ENCODE results near the gene CD8B.
"Not testable (repeated sequence)": the region's sequence is repeated elsewhere in the genome, so short reads cannot be mapped to it uniquely, and the experiment has no call there.

Gene CD8B

GRCh38 chr2:86861628-86862379 is at the start of gene CD8B:
CD8B (minus strand) TSS chr2:86861886; CDS start chr2:86861865, 21 bp downstream.
- Mint-ChIP-seq H3K4me3 (peak within 1 kb of the TSS in 1 of 2 donors; percentile 51), H3K27me3 (peaks cover 13 to 17% of the 10 kb centered on the region in 2 donors)
- ATAC-seq (replicated peaks) = peak in 1 of 2 donors; percentile 34
- H3K36me3 Mint-ChIP-seq, H3K4me1 Mint-ChIP-seq, H3K9me3 Mint-ChIP-seq, H3K27ac Mint-ChIP-seq, DNase-seq: not testable (repeated sequence)

DNA sequence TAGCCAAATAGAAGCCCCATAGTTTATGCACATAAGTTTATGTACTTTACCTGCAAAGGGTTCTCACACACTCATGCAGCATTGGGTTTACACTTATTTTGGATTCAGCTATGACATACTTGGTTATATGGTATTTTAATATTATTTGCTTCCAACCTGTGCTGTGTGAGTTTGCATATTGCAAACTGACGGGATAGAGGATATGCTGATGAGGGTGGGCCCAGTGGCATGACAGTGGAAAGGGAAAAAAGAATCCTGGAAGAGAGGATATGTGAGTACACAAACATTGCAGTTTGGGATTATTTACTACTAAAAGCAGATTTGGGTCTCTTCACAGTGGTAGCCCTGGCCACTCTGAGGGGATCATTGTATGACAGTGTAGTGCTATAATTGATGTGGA is 44.2 kb upstream of the CD8B start:
- not testable (repeated sequence) for H3K36me3 Mint-ChIP-seq; H3K4me1 Mint-ChIP-seq; H3K27ac Mint-ChIP-seq; H3K27me3 Mint-ChIP-seq; H3K9me3 Mint-ChIP-seq; DNase-seq; H3K4me3 Mint-ChIP-seq; ATAC-seq (replicated peaks)

- H3K9me3 Mint-ChIP-seq; DNase-seq; H3K36me3 Mint-ChIP-seq; H3K4me1 Mint-ChIP-seq; H3K27ac Mint-ChIP-seq; ATAC-seq (replicated peaks); H3K27me3 Mint-ChIP-seq; H3K4me3 Mint-ChIP-seq: not testable (repeated sequence)
Measured at GRCh38 chr2:86900687-86901086, 39.0 kb upstream of the CD8B start.

GRCh38 chr2:86886026-86886425 is 24.3 kb upstream of the CD8B start:
- H3K27ac Mint-ChIP-seq, H3K36me3 Mint-ChIP-seq, H3K4me3 Mint-ChIP-seq, H3K27me3 Mint-ChIP-seq, DNase-seq, H3K9me3 Mint-ChIP-seq, H3K4me1 Mint-ChIP-seq: not testable (repeated sequence)
- peak in 1 of 2 donors; percentile 89 for ATAC-seq (replicated peaks)

- not testable (repeated sequence) for H3K36me3 Mint-ChIP-seq; H3K27ac Mint-ChIP-seq; ATAC-seq (replicated peaks); H3K27me3 Mint-ChIP-seq; H3K4me3 Mint-ChIP-seq; DNase-seq; H3K4me1 Mint-ChIP-seq; H3K9me3 Mint-ChIP-seq
Measured at GRCh38 chr2:86882865-86883264, 21.2 kb upstream of the CD8B start.

- H3K27ac Mint-ChIP-seq; DNase-seq; H3K4me1 Mint-ChIP-seq; H3K9me3 Mint-ChIP-seq; H3K4me3 Mint-ChIP-seq; H3K36me3 Mint-ChIP-seq; H3K27me3 Mint-ChIP-seq; ATAC-seq (replicated peaks): not testable (repeated sequence)
Measured at GRCh38 chr2:86882118-86882665, 20.5 kb upstream of the CD8B start.

GRCh38 chr2:86878986-86879385 is 17.3 kb upstream of the CD8B start:
- H3K4me1 Mint-ChIP-seq; H3K36me3 Mint-ChIP-seq; ATAC-seq (replicated peaks); H3K27me3 Mint-ChIP-seq; H3K9me3 Mint-ChIP-seq; DNase-seq; H3K27ac Mint-ChIP-seq; H3K4me3 Mint-ChIP-seq: not testable (repeated sequence)

- H3K9me3 Mint-ChIP-seq; DNase-seq; H3K36me3 Mint-ChIP-seq; H3K27me3 Mint-ChIP-seq; H3K4me1 Mint-ChIP-seq; H3K27ac Mint-ChIP-seq; ATAC-seq (replicated peaks); H3K4me3 Mint-ChIP-seq: not testable (repeated sequence)
Measured at GRCh38 chr2:86870941-86871340, 9.3 kb upstream of the CD8B start.

DNA sequence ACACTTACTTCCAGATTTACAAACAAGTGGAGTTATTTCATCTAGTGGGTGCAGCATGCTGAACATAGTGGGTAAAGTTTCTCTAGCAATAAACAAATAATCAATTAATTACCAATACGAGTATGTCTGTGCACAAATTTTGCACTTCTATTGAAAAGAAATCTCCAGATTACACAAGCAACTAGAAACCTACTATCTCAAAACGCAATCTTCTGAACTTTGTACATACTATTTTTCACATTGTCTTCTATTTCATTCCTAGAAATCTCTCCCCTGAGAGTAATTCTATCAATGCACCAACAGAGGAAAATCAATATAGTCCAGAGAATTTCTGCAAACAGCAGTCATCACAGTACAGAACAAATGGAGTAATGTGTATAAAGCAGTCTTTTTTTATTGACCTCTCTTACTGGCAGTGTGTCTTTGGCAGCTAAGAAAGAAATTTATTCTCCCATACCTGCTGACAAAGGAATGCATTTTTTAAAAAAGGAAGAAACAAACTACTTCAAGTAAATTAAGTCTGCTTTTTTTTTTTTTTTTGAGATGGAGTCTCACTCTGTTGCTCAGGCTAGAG is 7.3 kb upstream of the CD8B start:
- ATAC-seq (replicated peaks); DNase-seq; H3K27ac Mint-ChIP-seq; H3K27me3 Mint-ChIP-seq; H3K4me3 Mint-ChIP-seq; H3K36me3 Mint-ChIP-seq; H3K4me1 Mint-ChIP-seq; H3K9me3 Mint-ChIP-seq: not testable (repeated sequence)

GRCh38 chr2:86862380-86862703 is 656 bp upstream of the CD8B start:
- peaks cover 13 to 17% of the 10 kb centered on the region in 2 donors for H3K27me3 Mint-ChIP-seq
- not testable (repeated sequence) for H3K4me1 Mint-ChIP-seq; H3K36me3 Mint-ChIP-seq; ATAC-seq (replicated peaks); DNase-seq; H3K4me3 Mint-ChIP-seq; H3K9me3 Mint-ChIP-seq; H3K27ac Mint-ChIP-seq

- H3K27me3 Mint-ChIP-seq = peaks cover 13 to 17% of the 10 kb centered on the region in 2 donors
- peak overlapping the region in 1 of 2 donors; percentile 51 for H3K4me3 Mint-ChIP-seq
- H3K4me1 Mint-ChIP-seq; ATAC-seq (replicated peaks); H3K27ac Mint-ChIP-seq; DNase-seq; H3K36me3 Mint-ChIP-seq; H3K9me3 Mint-ChIP-seq: not testable (repeated sequence)
Measured at GRCh38 chr2:86861175-86861574, 511 bp downstream of the CD8B start.

GRCh38 chr2:86860573-86860972 is 1.1 kb downstream of the CD8B start:
- not testable (repeated sequence) for H3K27ac Mint-ChIP-seq; ATAC-seq (replicated peaks); H3K9me3 Mint-ChIP-seq; H3K4me1 Mint-ChIP-seq; H3K36me3 Mint-ChIP-seq; H3K4me3 Mint-ChIP-seq; DNase-seq
- peaks cover 13 to 17% of the 10 kb centered on the region in 2 donors for H3K27me3 Mint-ChIP-seq

- not testable (repeated sequence) for H3K27ac Mint-ChIP-seq; ATAC-seq (replicated peaks); H3K4me1 Mint-ChIP-seq; DNase-seq; H3K4me3 Mint-ChIP-seq; H3K36me3 Mint-ChIP-seq; H3K9me3 Mint-ChIP-seq
- peaks cover 6 to 16% of the 10 kb centered on the region in 2 donors for H3K27me3 Mint-ChIP-seq
Measured at GRCh38 chr2:86857688-86858087, 4.0 kb downstream of the CD8B start.

DNA sequence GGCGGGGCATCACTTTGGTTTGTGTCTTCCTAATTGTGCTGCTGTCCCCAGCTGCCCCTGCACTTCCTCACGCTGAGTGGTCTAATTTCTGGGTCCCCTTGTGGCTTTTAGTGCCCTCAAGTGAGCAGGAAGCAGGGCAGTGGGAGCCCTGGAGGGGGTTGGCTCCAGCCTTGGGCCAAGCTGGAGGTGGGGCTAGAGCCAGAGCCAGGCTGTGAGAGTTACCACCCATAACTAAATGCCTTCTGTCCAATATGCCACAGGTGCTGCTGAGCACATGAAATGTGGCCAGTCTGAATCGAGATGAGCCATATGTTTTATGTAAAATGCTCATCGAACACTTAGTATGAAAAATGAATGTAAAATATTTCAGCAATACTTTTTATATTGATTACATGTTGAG is 5.2 kb downstream of the CD8B start:
- H3K9me3 Mint-ChIP-seq; H3K4me1 Mint-ChIP-seq; H3K27ac Mint-ChIP-seq; H3K36me3 Mint-ChIP-seq; ATAC-seq (replicated peaks); H3K4me3 Mint-ChIP-seq; DNase-seq: not testable (repeated sequence)
- peaks cover 6 to 14% of the 10 kb centered on the region in 2 donors for H3K27me3 Mint-ChIP-seq

- not testable (repeated sequence) for H3K4me3 Mint-ChIP-seq; ATAC-seq (replicated peaks); DNase-seq; H3K36me3 Mint-ChIP-seq; H3K27ac Mint-ChIP-seq; H3K4me1 Mint-ChIP-seq; H3K27me3 Mint-ChIP-seq; H3K9me3 Mint-ChIP-seq
Measured at GRCh38 chr2:86855981-86856380, 5.7 kb downstream of the CD8B start.

Data from stimulated activated naive B cell treated with anti-CD40 and anti-IgM and Interleukin-4, amounts not matched to agents 10 μg/mL and 1 μg/mL and 100 μg/mL, for 72 hours (primary cell).